Hepatocyte (in vitro differentiated cells): Measurements from ENCODE around the gene LBP. TPM values are rescaled to one million over a fixed set of nuclear protein-coding genes. Genes with fewer than 3 reads are reported as not detected.

ENCODE experiments used
- DNase-seq: peaks from one replicate; pipeline ENCODE4 v3.0.0-alpha.2; 2016; ENCODE audit warnings: low spot score
- H2AFZ ChIP-seq: fragments of 200-600 bp; sonication (generic); 2 replicates; pipeline ENCODE4 v1.6.0; 2016; ENCODE audit warnings: antibody characterized with exemption, mild to moderate bottlenecking
- H3K27ac ChIP-seq: fragments of 200-600 bp; sonication (generic); 2 replicates; pipeline ENCODE4 v1.5.1; 2016; ENCODE audit warnings: mild to moderate bottlenecking
- H3K27me3 ChIP-seq: fragments of 200-600 bp; sonication (generic); 2 replicates; pipeline ENCODE4 v1.6.1; 2016
- H3K36me3 ChIP-seq: fragments of 200-600 bp; sonication (generic); replicated peaks from 2 replicates; pipeline ENCODE4 v1.5.1; 2016; ENCODE audit warnings: low read depth; ENCODE audit not compliant: insufficient read depth
- H3K4me1 ChIP-seq: fragments of 200-600 bp; sonication (generic); 2 replicates; pipeline ENCODE4 v1.5.1; 2016; ENCODE audit warnings: mild to moderate bottlenecking, moderate library complexity; ENCODE audit not compliant: insufficient read depth
- H3K4me2 ChIP-seq: fragments of 200-600 bp; sonication (generic); 2 replicates; pipeline ENCODE4 v1.6.0; 2016
- H3K4me3 ChIP-seq: fragments of 200-600 bp; sonication (generic); 2 replicates; pipeline ENCODE4 v1.5.1; 2016; ENCODE audit warnings: mild to moderate bottlenecking
- H3K79me2 ChIP-seq: fragments of 200-600 bp; sonication (generic); 2 replicates; pipeline ENCODE4 v1.6.0; 2017; ENCODE audit warnings: mild to moderate bottlenecking
- H3K9me2 ChIP-seq: fragments of 200-600 bp; sonication (generic); replicated peaks from 2 replicates; pipeline ENCODE4 v1.6.0; 2017; ENCODE audit warnings: mild to moderate bottlenecking; ENCODE audit not compliant: insufficient read depth
- H3K9me3 ChIP-seq: fragments of 200-600 bp; sonication (generic); 2 replicates; pipeline ENCODE4 v1.5.1; 2016; ENCODE audit warnings: low read depth, mild to moderate bottlenecking
- H4K20me1 ChIP-seq: fragments of 200-600 bp; sonication (generic); 2 replicates; pipeline ENCODE4 v1.6.0; 2016; ENCODE audit warnings: mild to moderate bottlenecking; ENCODE audit not compliant: insufficient read depth, poor library complexity, severe bottlenecking
- EZH2 ChIP-seq: fragments of 200-600 bp; sonication (generic); IDR thresholded peaks from 2 replicates; pipeline ENCODE4 v1.6.1; 2016; ENCODE audit warnings: antibody characterized with exemption, mild to moderate bottlenecking, borderline replicate concordance
- EZH2phosphoT487 ChIP-seq: fragments of 200-600 bp; sonication (generic); IDR thresholded peaks from one replicate; pipeline ENCODE4 v1.6.1; 2018; ENCODE audit warnings: antibody characterized with exemption, mild to moderate bottlenecking, low read depth, moderate library complexity; ENCODE audit not compliant: unreplicated experiment, severe bottlenecking
- WGBS: methylation state at CpG from one replicate; pipeline ENCODE4 v1.1.6; 2016; ENCODE audit warnings: low lambda C conversion rate; ENCODE audit errors: missing lambda C conversion rate; 5-methylcytosine and 5-hydroxymethylcytosine counted together
- polyA plus RNA-seq: library from polyadenylated mRNA; unstranded; fragments of >200 nt; fragmentation: Nextera tagmentation; extraction: Ambion mirVana; gene quantifications from 2 replicates; pipeline ENCODE4 v1.2.1, GENCODE V29; 2016
- total RNA-seq: library from RNA; depleted of rRNA; stranded (reverse); fragments of >200 nt; gene quantifications from 2 replicates; pipeline ENCODE4 v1.2.3, GENCODE V29; 2014
- TF ChIP-seq, protein P1 (sequence below): fragments of 200-600 bp; sonication (generic); IDR thresholded peaks from 2 replicates; pipeline ENCODE4 v1.5.1; 2016; ENCODE audit warnings: antibody characterized with exemption, mild to moderate bottlenecking; ENCODE audit not compliant: poor library complexity

LBP gene
- total and polyA plus RNA-seq, 2 experiments from 2014 or later: 57.2 to 71.5 TPM

- Histone ChIP-seq H3K27ac (no peak overlapping the region), H3K4me3 (no peak overlapping the region), H3K9me2 (no peaks in the 10 kb centered on the region), H3K36me3 (no peaks in the 10 kb centered on the region), H2AFZ (no peak overlapping the region), H3K4me2 (no peak overlapping the region), H4K20me1 (peaks cover 11% of the 10 kb centered on the region), H3K4me1 (no peaks in the 10 kb centered on the region), H3K27me3 (no peaks in the 10 kb centered on the region), H3K9me3 (no peaks in the 10 kb centered on the region), H3K79me2 (no peaks in the 10 kb centered on the region)
- no peak for DNase-seq
- TF ChIP-seq EZH2 (no peak), EZH2phosphoT487 (no peak)
- TF ChIP-seq, protein P1, sequence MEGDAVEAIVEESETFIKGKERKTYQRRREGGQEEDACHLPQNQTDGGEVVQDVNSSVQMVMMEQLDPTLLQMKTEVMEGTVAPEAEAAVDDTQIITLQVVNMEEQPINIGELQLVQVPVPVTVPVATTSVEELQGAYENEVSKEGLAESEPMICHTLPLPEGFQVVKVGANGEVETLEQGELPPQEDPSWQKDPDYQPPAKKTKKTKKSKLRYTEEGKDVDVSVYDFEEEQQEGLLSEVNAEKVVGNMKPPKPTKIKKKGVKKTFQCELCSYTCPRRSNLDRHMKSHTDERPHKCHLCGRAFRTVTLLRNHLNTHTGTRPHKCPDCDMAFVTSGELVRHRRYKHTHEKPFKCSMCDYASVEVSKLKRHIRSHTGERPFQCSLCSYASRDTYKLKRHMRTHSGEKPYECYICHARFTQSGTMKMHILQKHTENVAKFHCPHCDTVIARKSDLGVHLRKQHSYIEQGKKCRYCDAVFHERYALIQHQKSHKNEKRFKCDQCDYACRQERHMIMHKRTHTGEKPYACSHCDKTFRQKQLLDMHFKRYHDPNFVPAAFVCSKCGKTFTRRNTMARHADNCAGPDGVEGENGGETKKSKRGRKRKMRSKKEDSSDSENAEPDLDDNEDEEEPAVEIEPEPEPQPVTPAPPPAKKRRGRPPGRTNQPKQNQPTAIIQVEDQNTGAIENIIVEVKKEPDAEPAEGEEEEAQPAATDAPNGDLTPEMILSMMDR: no peak
- WGBS: 97% methylated on average over 10 of the region's 10 CpGs
Measured at GRCh38 chr20:38421915-38422314, 75.6 kb downstream of the LBP start.

- no peaks in the 10 kb centered on the region for H3K27me3 ChIP-seq
- H3K4me1 ChIP-seq: no peaks in the 10 kb centered on the region
- no peak overlapping the region for H3K4me3 ChIP-seq
- H3K9me3 ChIP-seq: no peaks in the 10 kb centered on the region
- H3K27ac ChIP-seq: no peak overlapping the region
- H3K4me2 ChIP-seq: no peak overlapping the region
- no peak for DNase-seq
- WGBS: 84% methylated on average over 4 of the region's 4 CpGs
- TF ChIP-seq EZH2phosphoT487 (no peak), EZH2 (no peak)
- TF ChIP-seq, protein P1: no peak
- H2AFZ ChIP-seq: no peak overlapping the region
- no peaks in the 10 kb centered on the region for H3K9me2 ChIP-seq
- H4K20me1 ChIP-seq: peaks cover 15% of the 10 kb centered on the region
- no peaks in the 10 kb centered on the region for H3K79me2 ChIP-seq
- H3K36me3 ChIP-seq: no peaks in the 10 kb centered on the region
Measured at GRCh38 chr20:38423541-38423940, 77.3 kb downstream of the LBP start.

GRCh38 chr20:38424401-38424800, 78.1 kb downstream of the LBP start:
- H4K20me1 ChIP-seq: peaks cover 21% of the 10 kb centered on the region
- no peaks in the 10 kb centered on the region for H3K36me3 ChIP-seq

More at GRCh38 chr20:38424401-38424800, 78.1 kb downstream of the LBP start:
- no peaks in the 10 kb centered on the region for H3K9me3 ChIP-seq
- no peaks in the 10 kb centered on the region for H3K79me2 ChIP-seq
- no peak overlapping the region for H3K27ac ChIP-seq
- WGBS: 94% methylated on average over 1 of the region's 1 CpG
- no peak overlapping the region for H2AFZ ChIP-seq
- TF ChIP-seq EZH2 (no peak), EZH2phosphoT487 (no peak)
- TF ChIP-seq, protein P1: no peak
- no peaks in the 10 kb centered on the region for H3K9me2 ChIP-seq
- DNase-seq: no peak
- H3K4me3 ChIP-seq: no peak overlapping the region
- H3K27me3 ChIP-seq: no peaks in the 10 kb centered on the region
- no peaks in the 10 kb centered on the region for H3K4me1 ChIP-seq
- H3K4me2 ChIP-seq: no peak overlapping the region
